Fibroblast of skin of right biceps (primary cell): ENCODE measurements around the gene RAC3.
A peak's percentile ranks its signal among the peaks of the same experiment; 100 is the strongest.
"Not testable (repeated sequence)": the region's sequence is repeated elsewhere in the genome, so short reads cannot be mapped to it uniquely, and the experiment has no call there.

Source experiments
- DNase-seq: peaks from one replicate; pipeline ENCODE4 v3.0.0-alpha.2; 2013

RAC3 gene

DNA sequence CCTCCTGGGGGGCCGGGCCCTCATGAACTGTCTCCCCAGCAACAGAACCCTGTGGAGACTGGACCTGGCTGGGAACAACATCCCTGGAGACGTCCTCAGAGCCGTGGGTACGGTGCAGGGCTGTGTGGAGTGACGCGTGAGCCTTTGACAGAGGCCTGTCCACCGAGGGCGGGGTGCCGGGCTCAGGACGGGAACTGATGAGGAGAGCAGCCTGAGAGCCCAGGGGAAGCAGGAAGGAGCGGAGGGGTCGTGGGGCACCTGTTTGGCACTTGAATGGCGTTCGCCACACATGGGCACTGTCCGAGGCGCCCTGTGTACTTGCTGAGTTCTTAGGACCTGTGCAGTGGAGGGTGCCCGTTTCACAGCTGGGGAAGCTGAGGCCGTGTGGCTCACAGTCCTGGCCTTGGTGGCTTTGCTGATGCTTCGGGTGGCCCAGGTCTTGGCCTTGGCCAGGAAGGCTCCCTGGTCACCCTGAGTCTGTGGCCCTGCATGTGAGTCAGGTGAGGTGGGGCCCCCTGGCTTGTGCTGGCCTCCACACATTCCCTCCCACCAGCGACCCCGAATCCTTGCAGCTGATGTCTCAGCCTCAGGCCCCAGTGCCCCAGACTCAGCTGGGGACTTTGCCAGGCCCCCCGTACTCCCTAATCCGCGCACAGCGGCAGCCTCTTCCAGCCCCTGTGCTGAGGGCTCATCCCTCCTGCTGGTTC is 5.9 kb upstream of the RAC3 start:
- no peak for DNase-seq

DNA sequence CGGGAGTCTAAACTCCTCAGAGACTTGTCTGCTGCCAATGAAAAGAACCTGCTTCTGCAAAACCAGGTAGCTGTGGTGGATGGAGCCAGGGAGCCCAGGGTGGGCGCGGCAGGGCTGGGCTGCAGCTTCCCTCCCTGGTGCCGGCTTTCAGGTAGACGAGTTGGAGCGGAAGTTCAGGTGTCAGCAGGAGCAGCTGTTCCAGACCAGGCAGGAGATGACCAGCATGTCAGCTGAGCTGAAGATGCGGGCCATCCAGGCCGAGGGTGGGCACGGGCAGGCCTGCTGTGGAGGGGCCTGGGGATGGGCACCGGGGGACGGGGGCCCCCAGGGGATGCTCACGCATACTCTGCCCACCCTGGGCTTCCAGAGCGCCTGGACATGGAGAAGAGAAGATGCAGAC is 3.2 kb upstream of the RAC3 start:
- no peak for DNase-seq

DNA sequence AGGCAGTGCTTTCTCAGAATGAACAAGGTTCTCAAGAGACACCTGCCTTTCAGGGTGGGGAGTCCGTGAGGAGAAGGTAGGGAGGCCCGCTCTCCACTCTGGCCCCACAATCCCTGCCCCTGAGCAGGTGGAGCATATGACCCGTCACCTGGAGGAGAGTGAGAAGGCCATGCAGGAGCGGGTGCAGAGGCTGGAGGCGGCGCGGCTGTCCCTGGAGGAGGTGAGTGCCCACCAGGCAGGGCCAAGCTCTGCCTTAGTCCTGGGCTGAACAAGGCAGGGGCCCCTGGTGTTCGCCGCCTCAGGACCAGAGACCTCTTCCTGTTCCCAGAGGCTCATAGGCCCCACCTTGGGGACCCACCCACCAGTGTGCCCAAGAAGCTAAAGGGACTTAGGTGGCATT is 2.5 kb upstream of the RAC3 start:
- no peak for DNase-seq

DNA sequence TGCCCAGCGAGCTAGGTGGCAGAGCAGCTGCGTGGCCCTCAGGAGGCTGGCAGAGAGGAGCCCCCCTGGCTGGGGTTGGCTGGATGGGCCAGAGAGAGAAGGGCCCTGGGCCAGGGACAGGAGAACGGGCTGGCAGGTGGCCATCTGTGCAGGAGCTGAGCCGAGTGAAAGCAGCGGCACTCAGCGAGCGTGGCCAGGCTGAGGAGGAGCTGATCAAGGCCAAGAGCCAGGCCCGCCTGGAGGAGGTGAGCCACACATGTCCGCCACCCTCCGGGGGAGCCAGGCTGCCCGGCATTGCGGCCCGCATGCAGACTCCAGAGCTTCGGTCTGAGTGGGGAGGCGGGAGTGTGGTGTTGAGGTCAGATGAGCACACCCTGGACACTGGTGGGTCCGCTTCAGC is 2.1 kb upstream of the RAC3 start:
- DNase-seq, result no peak

DNA sequence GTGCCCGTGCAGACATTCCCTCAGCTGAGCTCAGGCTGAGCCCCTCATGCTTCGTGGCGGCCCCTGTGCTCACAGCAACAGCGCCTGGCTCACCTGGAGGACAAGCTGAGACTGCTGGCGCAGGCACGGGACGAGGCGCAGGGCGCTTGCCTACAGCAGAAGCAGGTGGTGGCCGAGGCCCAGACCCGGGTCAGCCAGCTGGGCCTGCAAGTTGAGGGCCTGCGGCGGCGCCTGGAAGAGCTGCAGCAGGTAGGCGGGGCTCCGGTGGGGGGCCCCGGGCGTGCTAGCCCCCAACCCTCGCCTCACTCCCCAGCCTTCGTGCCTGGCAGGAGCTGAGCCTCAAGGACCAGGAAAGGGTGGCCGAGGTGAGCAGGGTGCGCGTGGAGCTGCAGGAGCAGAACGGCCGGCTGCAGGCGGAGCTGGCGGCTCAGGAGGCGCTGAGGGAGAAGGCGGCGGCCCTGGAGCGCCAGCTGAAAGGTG is 1.4 kb upstream of the RAC3 start:
- no peak for DNase-seq

DNA sequence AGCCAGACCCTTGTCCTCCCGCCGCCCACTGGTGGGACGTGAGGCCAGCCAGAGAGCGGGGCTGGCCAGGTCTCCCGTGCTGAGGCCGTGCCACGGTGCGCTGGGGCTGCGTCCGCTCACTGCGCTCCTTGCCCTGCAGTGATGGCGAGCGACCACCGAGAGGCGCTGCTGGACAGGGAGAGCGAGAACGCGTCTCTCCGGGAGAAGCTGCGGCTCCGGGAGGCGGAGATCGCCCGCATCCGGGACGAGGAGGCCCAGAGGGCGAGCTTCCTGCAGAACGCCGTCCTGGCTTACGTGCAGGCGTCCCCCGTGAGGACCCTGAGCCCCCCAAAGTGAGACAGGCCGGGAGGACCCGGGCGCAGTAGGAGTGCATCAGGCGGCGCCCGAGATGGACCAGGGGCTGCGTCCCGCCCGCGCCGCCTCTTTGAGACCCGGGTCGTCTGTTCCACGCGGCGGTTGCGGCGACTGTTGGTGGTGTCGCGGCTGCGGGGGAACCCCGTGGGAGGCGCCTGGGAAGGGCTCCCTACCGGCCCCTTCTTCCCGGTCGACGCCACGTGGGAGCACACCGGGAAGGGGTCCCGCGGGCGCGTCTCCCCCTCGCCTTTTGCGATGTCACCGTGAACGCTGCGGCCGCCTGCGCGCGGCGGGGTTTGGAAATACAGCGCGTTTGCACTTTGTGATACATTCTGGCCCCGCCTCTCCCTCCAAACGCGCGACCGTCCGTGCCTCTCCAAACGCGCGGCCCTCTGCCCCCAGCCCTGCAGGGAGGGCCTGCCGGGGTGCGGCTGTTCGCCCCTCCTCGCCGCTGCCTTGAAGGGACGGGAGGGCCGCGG is 792 bp upstream of the RAC3 start:
- DNase-seq, result peak; percentile 74

DNA sequence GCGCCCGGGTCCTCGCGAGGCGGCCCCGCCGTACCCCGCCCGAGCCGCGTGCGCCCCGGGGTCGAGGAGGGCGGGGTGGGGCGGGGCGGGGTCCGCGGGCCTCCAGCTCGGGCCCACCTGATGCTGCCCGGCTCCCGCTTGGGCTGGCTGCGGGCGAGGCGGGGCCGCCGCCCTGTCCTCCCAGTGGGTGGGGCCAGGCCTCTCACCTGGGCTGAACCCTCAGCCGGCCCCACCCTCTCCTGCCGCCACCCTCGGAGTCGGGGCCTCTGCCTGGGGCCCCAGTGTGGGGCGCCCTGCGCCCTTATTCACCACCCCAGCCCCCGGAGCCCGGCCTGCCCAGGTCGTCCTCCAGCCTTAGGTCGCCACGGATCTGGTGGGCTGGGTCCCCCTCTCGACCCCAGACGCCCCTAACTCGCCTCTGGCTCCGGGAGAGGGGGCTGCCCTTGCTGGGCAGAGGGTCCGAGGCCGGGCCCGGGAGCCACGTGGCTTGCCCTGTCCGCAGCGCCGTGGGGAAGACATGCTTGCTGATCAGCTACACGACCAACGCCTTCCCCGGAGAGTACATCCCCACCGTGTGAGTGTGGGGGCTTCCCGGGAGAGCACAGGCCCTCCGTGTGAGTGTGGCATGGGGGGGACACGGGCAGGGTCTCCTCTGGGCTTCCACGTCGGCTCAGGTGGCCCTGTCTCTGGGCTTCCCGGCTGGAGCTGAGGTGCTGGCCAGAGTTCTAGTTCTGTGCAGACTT is 578 bp downstream of the RAC3 start:
- DNase-seq, result no peak

DNA sequence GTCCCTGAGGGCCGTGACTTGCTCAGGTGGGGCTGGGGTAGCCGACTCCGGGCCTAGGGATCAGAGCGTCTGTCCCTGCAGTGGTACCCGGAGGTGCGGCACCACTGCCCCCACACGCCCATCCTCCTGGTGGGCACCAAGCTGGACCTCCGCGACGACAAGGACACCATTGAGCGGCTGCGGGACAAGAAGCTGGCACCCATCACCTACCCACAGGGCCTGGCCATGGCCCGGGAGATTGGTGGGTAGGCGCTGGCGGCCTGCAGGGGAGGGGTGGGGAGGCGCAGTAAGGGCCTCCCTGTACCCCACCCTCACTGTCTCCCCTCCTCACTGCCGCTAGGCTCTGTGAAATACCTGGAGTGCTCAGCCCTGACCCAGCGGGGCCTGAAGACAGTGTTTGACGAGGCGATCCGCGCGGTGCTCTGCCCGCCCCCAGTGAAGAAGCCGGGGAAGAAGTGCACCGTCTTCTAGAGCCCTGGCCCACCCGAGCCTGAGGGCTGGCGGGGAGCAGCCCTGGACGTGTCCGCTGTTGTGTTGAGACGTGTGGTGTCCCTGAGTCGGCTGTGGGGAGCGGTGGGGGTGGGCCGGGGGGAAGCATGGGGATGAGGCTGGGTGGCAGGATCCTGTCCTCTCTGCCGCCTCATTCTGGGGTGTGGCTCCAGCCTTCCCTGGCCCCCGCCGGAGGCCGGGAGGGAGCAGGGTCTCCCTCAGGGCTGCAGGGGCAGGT is 2.0 kb downstream of the RAC3 start:
- DNase-seq, result no peak

DNA sequence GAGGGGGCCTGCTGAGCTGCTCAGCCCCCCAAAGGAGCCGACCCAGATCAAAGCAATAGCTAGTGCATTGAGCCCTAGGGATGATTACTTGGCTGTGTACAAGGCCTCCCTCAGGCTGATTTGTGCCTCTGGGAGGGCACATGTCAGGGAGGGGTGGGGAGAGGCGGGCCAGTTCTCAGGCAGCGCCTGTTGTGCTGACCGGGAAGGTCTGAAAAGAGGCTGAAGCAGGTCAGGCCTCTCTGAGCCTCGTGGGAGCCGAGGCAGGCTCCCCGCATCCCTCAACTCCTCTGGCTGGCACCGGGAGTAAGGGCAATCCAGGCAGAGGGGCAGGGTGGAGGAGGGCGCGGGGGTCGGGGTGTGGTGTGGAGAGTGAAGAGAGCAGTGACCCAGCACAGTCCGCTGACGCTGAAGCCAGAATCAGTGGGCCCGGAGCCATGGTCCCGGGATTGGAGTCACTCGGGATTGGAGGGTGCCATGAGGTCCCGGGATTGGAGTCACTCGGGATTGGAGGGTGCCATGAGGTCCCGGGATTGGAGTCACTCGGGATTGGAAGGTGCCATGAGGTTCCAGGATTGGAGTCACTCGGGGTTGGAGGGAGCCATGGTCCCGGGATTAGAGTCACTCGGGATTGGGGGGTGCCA is 3.0 kb downstream of the RAC3 start:
- no peak for DNase-seq

DNA sequence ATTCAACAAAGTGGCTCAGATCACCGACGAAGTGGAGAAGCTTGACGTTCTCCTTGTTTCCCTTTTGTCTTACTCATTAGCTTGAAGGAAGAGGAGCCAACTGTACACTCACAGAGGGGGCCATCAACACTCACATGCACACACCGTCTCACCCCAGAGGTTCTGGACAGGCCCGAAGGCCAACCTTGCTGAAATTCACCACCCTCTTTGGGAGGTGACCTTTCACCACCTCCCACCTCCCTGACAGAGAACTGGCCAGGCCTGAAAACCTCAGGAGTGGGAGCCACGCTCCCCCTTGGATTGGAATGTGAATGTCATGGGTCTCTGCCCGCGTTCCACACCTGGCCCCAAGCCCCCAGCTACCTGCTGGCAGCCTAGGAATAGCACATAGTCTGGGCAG is 4.0 kb downstream of the RAC3 start:
- no peak for DNase-seq

DNA sequence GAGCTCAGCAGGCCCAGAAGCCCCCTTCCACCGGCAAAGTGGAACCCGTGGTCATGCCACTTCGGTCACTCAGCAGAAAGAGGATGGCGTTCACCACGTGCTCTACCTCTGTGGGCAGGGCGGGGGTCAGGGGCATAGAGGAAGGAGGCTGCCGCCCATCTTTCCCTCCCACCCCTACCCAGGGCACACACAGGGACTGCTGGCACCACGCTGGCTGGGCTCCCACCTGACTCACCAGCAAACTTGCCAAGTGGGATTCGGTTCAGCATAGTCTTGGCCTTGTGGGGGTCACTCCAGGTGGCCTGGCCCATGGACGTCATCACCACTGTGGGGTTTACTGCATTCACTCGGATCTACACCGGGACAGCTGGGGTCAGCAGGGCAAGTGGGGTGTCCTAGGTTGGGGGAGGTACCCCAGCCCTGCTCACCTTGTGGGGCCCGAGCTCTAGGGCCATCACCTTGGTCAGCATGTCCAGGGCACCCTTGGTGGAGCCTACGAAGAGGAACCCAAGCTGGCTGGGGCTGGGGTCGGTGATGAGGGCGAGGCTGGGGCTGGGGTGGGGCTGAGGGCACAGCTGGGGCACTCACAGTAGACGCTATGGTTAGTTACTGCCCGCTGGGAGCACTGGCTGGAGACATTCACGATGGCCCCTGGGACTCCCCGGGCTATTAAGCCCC is 4.6 kb downstream of the RAC3 start:
- no peak for DNase-seq

DNA sequence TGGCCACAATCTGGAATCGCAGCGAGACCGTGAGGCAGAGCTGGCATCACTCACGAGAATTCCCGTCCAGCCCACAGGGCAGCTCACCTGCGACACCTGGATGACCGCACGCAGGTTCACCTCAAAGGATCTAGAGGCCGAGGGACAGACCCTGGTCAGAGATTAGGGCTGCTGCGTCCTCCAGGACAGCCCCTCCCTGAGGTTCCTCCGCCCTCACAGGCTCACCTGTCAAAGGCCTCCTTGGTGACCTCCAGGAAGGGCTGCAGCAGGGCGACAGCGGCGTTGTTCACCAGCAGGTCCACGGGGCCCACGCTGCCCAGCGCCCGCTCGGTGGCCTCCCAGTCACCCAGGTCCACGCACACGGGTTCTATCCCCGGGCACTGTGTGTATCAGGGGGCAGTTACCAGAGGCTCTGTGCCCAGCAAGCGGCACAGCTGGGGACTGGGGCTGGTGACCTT is 5.2 kb downstream of the RAC3 start:
- DNase-seq, result no peak

DNA sequence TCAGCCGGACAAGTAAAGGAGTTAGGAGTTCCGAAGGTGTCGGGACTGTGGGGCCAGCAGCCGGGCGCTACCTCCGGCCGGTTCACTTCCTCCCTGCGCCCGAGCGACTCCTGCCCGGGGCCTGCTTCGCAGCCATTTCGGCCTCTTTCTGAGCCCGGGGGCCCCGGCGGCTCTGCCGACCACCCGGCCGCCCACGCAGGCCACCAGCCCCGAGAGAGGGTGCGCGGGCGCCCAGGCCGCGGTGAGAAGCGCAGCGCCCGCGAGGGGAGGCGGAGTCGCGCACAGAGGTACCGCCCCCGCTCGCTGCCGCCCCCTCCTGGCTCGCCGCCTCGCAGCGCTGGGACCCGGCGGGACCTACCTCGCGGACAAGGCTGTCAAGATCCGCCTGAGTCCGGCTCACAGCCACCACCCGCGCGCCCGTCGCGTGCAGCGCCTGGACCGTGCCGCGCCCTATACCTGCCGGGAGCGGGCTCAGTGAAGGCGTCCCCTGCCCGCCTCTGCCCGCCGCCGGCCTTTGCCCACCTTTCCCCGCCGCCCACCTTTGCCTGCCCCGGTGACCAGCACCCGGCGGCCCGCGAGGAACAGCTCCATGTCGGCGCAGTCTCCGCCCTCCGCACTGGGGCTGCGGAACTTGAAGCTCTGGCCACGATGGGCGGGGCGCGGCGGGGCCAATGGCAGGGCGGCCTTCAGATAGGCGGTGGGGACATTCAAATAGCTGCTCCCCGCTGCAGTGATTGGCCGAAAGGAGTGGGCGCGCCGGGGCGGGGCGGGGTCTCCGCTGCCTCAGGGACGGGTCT is 5.8 kb downstream of the RAC3 start, which contains the start of gene DCXR:
Gene DCXR, minus strand, starts transcription at position 606 of the 797 bp plus-strand sequence. Its CDS starts 15 bp downstream, at position 591.
- peak; percentile 96 for DNase-seq

DNA sequence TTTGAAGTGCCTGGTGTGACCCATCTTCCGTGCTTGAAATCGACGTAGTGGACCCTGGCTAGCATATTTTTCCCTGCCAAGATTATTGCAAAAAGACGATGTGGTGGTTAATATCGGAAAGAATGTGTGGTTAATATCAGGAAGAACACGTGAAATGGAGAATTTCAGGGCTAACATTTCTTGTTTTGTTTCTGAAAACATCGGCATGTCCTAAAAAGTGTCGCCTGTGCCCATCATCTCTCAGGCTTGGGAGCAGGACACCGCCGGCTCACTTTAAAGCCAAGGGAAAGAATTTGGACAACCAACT is 6.4 kb downstream of the RAC3 start:
- no peak for DNase-seq

DNA sequence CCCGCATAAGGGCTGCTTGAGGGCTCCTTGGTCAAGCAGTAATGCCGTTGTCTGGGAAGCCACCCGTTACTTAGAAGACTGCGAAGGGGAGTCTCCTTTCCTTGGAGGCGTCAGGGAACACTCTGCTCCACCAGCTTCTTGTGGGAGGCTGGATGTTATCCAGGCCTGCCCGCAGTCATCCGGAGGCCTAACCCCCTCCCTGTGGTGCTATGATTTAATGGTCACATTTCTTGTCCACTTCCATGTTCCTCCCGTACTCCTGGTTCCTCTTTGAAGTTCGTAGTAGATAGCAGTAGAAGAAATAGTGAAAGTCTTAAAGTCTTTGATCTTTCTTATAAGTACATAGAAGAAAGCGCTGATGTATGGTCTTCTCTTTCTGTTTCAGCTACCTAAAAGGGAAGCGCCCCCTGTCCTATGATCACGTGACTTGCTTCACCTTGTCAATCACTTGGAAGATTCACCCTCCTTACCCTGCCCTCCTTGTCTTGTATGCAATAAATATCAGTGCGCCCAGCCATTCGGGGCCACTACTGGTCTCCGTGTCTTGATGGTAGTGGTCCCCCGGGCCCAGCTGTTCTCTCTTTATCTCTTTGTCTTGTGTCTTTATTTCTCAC is 7.4 kb downstream of the RAC3 start:
- DNase-seq, result not testable (repeated sequence)

DNA sequence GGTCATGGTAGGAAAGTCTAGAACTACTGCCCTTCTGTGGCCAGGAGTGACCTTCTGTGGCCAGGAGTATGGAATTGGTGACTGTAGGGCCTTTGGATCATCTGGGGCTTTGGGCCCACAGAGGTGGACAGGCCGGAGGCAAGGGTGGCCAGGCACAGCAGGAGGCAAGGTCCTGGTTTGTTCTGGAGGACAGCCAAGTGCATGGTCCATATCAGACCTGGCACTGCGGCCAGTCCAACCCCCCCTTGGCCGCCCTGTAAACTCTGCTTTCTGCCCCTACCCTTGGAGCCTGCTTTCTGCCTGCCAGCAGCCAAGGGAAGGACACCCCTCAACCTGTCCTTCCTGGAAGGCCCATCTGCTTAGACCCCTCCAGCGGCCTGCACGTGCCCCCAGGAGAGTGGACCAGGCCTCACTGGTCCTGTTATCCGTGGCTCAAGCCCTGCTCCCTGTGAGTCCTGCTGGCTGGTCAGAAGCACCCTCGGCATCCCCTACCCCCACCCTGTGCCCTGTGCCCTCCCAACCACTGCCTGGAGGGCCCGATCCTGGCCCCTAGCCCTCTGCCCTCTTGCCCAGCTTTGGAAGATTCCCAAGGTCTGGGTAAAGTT is 8.3 kb downstream of the RAC3 start:
- DNase-seq, result no peak

DNA sequence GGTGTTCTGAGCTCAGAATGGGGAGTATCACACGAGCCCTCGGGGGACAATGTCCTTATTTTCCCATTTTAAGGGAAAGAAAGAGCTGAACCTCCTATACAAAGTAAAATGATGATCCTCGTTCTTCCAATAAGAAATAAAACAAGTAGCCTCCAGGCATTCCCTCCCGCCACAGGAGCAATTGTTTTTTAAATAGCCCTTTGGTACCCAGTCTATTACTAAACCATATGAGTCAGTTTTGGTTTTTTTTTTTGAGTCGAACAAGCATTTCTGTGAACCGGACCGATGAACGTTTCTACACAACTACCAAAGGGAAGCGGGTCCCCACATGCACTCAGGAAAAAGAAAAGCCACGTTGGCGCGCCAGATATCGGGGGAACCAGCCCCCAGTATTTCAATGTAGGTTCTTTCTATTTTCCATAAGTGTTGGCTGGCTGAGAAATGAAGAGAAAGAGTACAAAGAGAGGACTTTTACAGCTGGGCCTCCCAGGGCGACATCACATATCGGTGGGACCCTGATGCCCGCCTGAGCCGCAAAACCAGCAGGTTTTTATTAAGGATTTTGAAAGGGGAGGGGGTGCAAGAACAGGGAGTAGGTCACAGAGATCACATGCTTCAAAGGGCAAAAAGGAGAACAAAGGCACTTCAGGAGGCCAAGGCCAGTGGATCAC is 9.8 kb downstream of the RAC3 start:
- no peak for DNase-seq

DNA sequence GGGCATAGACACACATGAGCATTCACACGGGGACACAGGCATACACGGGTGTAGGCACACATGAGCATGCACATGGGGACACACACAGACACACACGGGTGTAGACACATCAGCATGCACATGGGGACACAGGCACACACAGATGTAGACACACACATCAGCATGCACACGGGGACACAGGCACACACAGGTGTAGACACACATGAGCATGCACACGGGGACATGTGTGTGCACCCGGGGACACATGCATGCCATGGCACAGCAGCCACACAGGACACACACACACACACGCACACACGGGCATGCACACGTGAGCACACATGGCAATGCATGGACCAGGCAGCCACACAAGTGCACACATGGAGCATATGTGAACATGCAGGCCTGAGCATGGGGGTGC is 11.2 kb downstream of the RAC3 start:
- no peak for DNase-seq

DNA sequence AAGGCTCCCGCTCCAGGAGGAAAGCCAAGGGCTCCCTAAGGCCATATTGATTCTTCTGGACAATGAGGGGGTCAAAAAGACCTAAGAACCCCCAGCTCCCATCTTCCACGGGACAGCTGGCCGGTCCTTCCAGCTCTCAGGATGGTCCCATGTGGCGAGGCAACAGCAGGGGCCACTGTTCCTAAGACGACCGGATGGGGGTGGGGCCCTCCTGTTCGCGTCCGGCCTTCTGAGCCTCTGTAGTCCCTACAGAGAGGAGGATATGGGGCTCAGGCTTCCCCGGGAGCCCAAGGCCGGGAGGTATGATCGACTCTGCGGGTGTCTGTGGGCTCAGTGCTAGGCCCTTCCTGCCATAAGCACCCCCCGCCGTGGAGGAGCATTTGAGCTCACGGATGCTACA is 12.0 kb downstream of the RAC3 start:
- DNase-seq, result no peak
